HepG2 (cell line): ENCODE data around the gene PPP1R27. TPM values are rescaled to one million over a fixed set of nuclear protein-coding genes. Genes with fewer than 3 reads are reported as not detected.

Source experiments
- AHDC1 ChIP-seq: sonication (generic); formaldehyde crosslinking; IDR thresholded peaks from 2 replicates; pipeline ENCODE4 v1.5.1; 2020; ENCODE audit warnings: mild to moderate bottlenecking, missing genetic modification reagents, borderline replicate concordance
- CC2D1A ChIP-seq: sonication (generic); formaldehyde crosslinking; IDR thresholded peaks from 2 replicates; pipeline ENCODE4 v1.8.1; 2023; ENCODE audit warnings: mild to moderate bottlenecking, missing genetic modification reagents
- GATA4 ChIP-seq: sonication (generic); IDR thresholded peaks from 2 replicates; pipeline ENCODE4 v1.6.1; 2016; ENCODE audit warnings: antibody characterized with exemption, low read depth, borderline replicate concordance
- KMT2B ChIP-seq: IDR thresholded peaks from 2 replicates; pipeline ENCODE4 v1.6.1; 2016; ENCODE audit warnings: missing genetic modification reagents, missing compliant biosample characterization
- MEF2D ChIP-seq: sonication (generic); formaldehyde crosslinking; IDR thresholded peaks from 2 replicates; pipeline ENCODE4 v1.5.1; 2020; ENCODE audit warnings: mild to moderate bottlenecking, missing genetic modification reagents
- MEIS1 ChIP-seq: sonication (generic); formaldehyde crosslinking; IDR thresholded peaks from 2 replicates; pipeline ENCODE4 v1.9.0; 2021; ENCODE audit warnings: mild to moderate bottlenecking, missing genetic modification reagents, moderate library complexity, borderline replicate concordance
- MLX ChIP-seq: IDR thresholded peaks from 2 replicates; pipeline ENCODE4 v1.6.1; 2016
- MTF1 ChIP-seq: sonication (generic); formaldehyde crosslinking; IDR thresholded peaks from 2 replicates; pipeline ENCODE4 v1.5.0; 2020; ENCODE audit warnings: missing genetic modification reagents
- MZF1 ChIP-seq: sonication (generic); formaldehyde crosslinking; IDR thresholded peaks from 2 replicates; pipeline ENCODE4 v1.8.1; 2023; ENCODE audit warnings: mild to moderate bottlenecking, missing genetic modification reagents, borderline replicate concordance
- NCOA2 ChIP-seq: sonication (generic); formaldehyde crosslinking; IDR thresholded peaks from 2 replicates; pipeline ENCODE4 v1.8.0; 2022; ENCODE audit warnings: inconsistent platforms
- NFAT5 ChIP-seq: sonication (generic); formaldehyde crosslinking; IDR thresholded peaks from 2 replicates; pipeline ENCODE4 v1.4.0; 2020; ENCODE audit warnings: missing genetic modification reagents
- NFIB ChIP-seq: sonication (generic); formaldehyde crosslinking; IDR thresholded peaks from 2 replicates; pipeline ENCODE4 v1.9.0; 2021; ENCODE audit warnings: missing genetic modification reagents, mild to moderate bottlenecking, borderline replicate concordance
- SETDB1 ChIP-seq: sonication (generic); formaldehyde crosslinking; IDR thresholded peaks from 2 replicates; pipeline ENCODE4 v1.5.1; 2020; ENCODE audit warnings: missing genetic modification reagents, mild to moderate bottlenecking, borderline replicate concordance
- TEF ChIP-seq: sonication (generic); formaldehyde crosslinking; IDR thresholded peaks from 2 replicates; pipeline ENCODE4 v1.5.0; 2020; ENCODE audit warnings: missing genetic modification reagents
- TGIF2 ChIP-seq: IDR thresholded peaks from 2 replicates; pipeline ENCODE4 v1.6.1; 2016; ENCODE audit warnings: control low read depth, missing compliant biosample characterization
- XRCC5 ChIP-seq: fragments of 200-400 bp; formaldehyde crosslinking; optimal IDR thresholded peaks from 2 replicates; pipeline ENCODE3; 2017; ENCODE audit warnings: mild to moderate bottlenecking, low read length
- ZNF619 ChIP-seq: sonication (generic); formaldehyde crosslinking; IDR thresholded peaks from 2 replicates; pipeline ENCODE4 v1.4.0; 2020; ENCODE audit warnings: mild to moderate bottlenecking, missing genetic modification reagents
- polyA plus RNA-seq, 8 experiments: library from polyadenylated mRNA; depleted of rRNA in 3 of 8; stranded (reverse) in 7 of 8; unstranded in 1 of 8; fragments of >200 nt; fragmentation: Illumina TruSeq in 4 of 8; extraction: Trizol in 4 of 8; gene quantifications; 2 replicates each; pipeline versions ENCODE4 v1.2.1 to v1.2.3, GENCODE V29; 2011 to 2016; ENCODE audit warnings: low read depth in 4 of 8, missing spikeins in 1 of 8, mixed read lengths in 1 of 8; ENCODE audit not compliant: insufficient read depth in 1 of 8
- total RNA-seq, 5 experiments: library from RNA; depleted of rRNA; stranded (reverse); fragments of >200 nt; fragmentation: Illumina TruSeq; extraction: Trizol; gene quantifications; 2 replicates each; pipeline ENCODE4 v1.2.3, GENCODE V29; 2016; ENCODE audit warnings: low read depth in 1 of 5

Gene PPP1R27
- total and polyA plus RNA-seq, 2 of the 13 experiments (the other 11 are each of a cell fraction or from before 2014, with no cell fraction given) = 0.17 to 1.00 TPM

GRCh38 chr17:81867170-81867990 is 32.5 kb upstream of the PPP1R27 start (continued):
- no peak; the same call in 1 of the 2 replicates for TF ChIP-seq MEF2D (CRISPR knock-in tag)
- TF ChIP-seq XRCC5 = no peak
- TF ChIP-seq ZNF619 (CRISPR knock-in tag) = peak; percentile 86
- TF ChIP-seq SETDB1 (CRISPR knock-in tag) = no peak
- peak; percentile 45 for TF ChIP-seq NFAT5 (CRISPR knock-in tag)
- TF ChIP-seq KMT2B (CRISPR knock-in tag) = no peak
- no peak for TF ChIP-seq MLX (CRISPR knock-in tag)
- TF ChIP-seq MTF1 (CRISPR knock-in tag) = no peak; the same call in 1 of the 2 replicates
- 0 out of 2 replicates have a peak, but pooled peaks have one; percentile 17 for TF ChIP-seq TGIF2 (CRISPR knock-in tag)
- 0 out of 2 replicates have a peak, but pooled peaks have one; percentile 53 for TF ChIP-seq NFIB (CRISPR knock-in tag)
- TF ChIP-seq NCOA2 (CRISPR knock-in tag) = no peak
- peak; percentile 38 for TF ChIP-seq GATA4
- no peak for TF ChIP-seq AHDC1
- TF ChIP-seq CC2D1A (CRISPR knock-in tag) = 0 out of 2 replicates have a peak, but pooled peaks have one; percentile 89
- no peak for TF ChIP-seq TEF (CRISPR knock-in tag)
- TF ChIP-seq MEIS1 (CRISPR knock-in tag) = peak; percentile 89; the same call in 1 of the 2 replicates
- no peak for TF ChIP-seq MZF1 (CRISPR knock-in tag)
